Panc1 (cell line): ENCODE results near the gene CAMK2B.

Experiments used
- CTCF ChIP-seq: fragments of 450-650 bp; IDR thresholded peaks from 2 replicates; pipeline ENCODE4 v1.5.1; 2017; ENCODE audit warnings: mild to moderate bottlenecking
- POLR2AphosphoS5 ChIP-seq: IDR thresholded peaks from 2 replicates; pipeline ENCODE4 v1.6.1; 2012; ENCODE audit warnings: mild to moderate bottlenecking, low read depth, low read length, moderate library complexity
- REST ChIP-seq, 2 experiments: IDR thresholded peaks; 2 replicates each; pipeline ENCODE4 v1.6.1; 2011 to 2012; ENCODE audit warnings: low read depth in 2 of 2, control low read depth in 1 of 2, low read length in 1 of 2, mild to moderate bottlenecking in 1 of 2, moderate library complexity in 1 of 2; ENCODE audit not compliant: insufficient read depth in 1 of 2

GRCh38 chr7:44229546-44230105, 95.8 kb downstream of the CAMK2B start:
- TF ChIP-seq CTCF (no peak), POLR2AphosphoS5 (no peak), REST (IDR thresholded peaks at IDR 0.05; ENCODE audit: insufficient read depth in 1 of 2, low read depth in 2 of 2, low read length in 1 of 2) (no peak)
